Heart left ventricle (tissue), 13 donors: ENCODE results near the gene DOCK9.

Experiments
- POLR2A ChIP-seq, 2 donors: fragments of 450-650 bp; IDR thresholded peaks; one replicate each; pipeline ENCODE4 v1.6.1; 2017; ENCODE audit warnings: antibody characterized with exemption in 2 of 2, mild to moderate bottlenecking in 2 of 2, moderate library complexity in 2 of 2
- TF ChIP-seq, protein P1 (sequence below), 12 donors: fragments of 200-600 bp; sonication (generic) in 4 of 12; IDR thresholded peaks; one replicate each; pipeline versions ENCODE4 v1.5.0 to v1.8.0; 2018 to 2022; ENCODE audit warnings: antibody characterized with exemption in 12 of 12, mild to moderate bottlenecking in 5 of 12
- donor health status: ischemic (EF 13 %, LVEDD 7.1; RV severe dilation, severe dysfunction).
- donor health status: DM: no; HTN: yes; CAD: no.
- donor health status: DM: no; HTN: no; CAD: no.
- donor health status: ischemic (EF 25% LVEDD 6.9; RV normal size, moderate dysfunction).
- donor health status: ischemic (EF 25% LVEDD 5.7; RV mildly dilated, moderate dysfunction).
- donor health status: ischemic (EF 35%, LVEDD 5.7; RV mildly dilated, moderate dysfunction).
- donor health status: nonischemic (EF 11% LVEDD 7.7; RV severe dilation, severe dysfunction).
- donor health status: DM: yes; HTN: yes; CAD: no.
- donor health status: PGD.
- donor health status: ischemic (EF 29% LVEDD 5.4; RV normal size, mild dysfunction).
- donor health status: nonischemic (EF 23%, LVEDD 6.1; RV moderate dilation, normal function).

DNA sequence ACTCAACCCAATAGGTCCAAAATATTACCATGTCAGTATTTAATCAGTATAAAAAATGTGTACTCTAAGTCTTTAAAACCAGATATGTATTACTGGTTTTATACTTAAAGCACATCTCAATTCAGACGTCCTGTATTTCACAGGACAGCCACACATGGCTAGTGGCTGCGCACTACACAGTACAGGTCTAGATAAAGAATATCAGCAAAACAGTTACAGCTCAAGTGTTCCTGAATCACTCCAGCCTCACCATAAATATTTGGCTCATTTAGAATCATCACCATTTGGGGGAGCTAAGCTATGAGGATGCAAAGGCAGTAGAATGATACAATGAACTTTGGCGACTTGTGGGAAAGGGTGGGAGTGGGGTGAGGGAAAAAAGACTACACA lies 89.0 kb downstream of the DOCK9 start:
- TF ChIP-seq, protein P1, sequence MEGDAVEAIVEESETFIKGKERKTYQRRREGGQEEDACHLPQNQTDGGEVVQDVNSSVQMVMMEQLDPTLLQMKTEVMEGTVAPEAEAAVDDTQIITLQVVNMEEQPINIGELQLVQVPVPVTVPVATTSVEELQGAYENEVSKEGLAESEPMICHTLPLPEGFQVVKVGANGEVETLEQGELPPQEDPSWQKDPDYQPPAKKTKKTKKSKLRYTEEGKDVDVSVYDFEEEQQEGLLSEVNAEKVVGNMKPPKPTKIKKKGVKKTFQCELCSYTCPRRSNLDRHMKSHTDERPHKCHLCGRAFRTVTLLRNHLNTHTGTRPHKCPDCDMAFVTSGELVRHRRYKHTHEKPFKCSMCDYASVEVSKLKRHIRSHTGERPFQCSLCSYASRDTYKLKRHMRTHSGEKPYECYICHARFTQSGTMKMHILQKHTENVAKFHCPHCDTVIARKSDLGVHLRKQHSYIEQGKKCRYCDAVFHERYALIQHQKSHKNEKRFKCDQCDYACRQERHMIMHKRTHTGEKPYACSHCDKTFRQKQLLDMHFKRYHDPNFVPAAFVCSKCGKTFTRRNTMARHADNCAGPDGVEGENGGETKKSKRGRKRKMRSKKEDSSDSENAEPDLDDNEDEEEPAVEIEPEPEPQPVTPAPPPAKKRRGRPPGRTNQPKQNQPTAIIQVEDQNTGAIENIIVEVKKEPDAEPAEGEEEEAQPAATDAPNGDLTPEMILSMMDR (IDR thresholded peaks at IDR 0.05), result no peak
- TF ChIP-seq POLR2A (IDR thresholded peaks at IDR 0.05), result no peak
